ENCODE results near the gene RHOB.
A peak's percentile ranks its signal among the peaks of the same experiment; 100 is the strongest.
"Not testable (repeated sequence)": the region's sequence is repeated elsewhere in the genome, so short reads cannot be mapped to it uniquely, and the experiment has no call there.

The RHOB gene

GRCh38 chr2:20411361-20411894 lies 35.4 kb upstream of the RHOB start:
- H3K27me3 ChIP-seq (replicated peaks): no peaks in the 10 kb centered on the region
- H3K4me3 ChIP-seq (ENCODE audit: low read depth, low read length): no peak overlapping the region
- peak; percentile 95 for TF ChIP-seq CTCF (IDR thresholded peaks at IDR 0.05; ENCODE audit: low read depth, low read length, missing control alignments)
- no peak overlapping the region for H3K27ac ChIP-seq
- in situ Hi-C loops (cut with HindIII; ENCODE audit: low pct_ligation_motif_present, low sequenced_read_pairs): loop anchor here (25.0 kb wide), 1 partner anchor 226 kb away; no protein-coding TSS in a partner anchor
- peak; percentile 84 for DNase-seq
- no peaks in the 10 kb centered on the region for H3K36me3 ChIP-seq (replicated peaks)

GRCh38 chr2:20414806-20415205 lies 32.1 kb upstream of the RHOB start:
- no peak for TF ChIP-seq CTCF (IDR thresholded peaks at IDR 0.05; ENCODE audit: low read depth, low read length, missing control alignments)
- no peak overlapping the region for H3K4me3 ChIP-seq (ENCODE audit: low read depth, low read length)
- H3K36me3 ChIP-seq (replicated peaks): no peaks in the 10 kb centered on the region
- H3K27me3 ChIP-seq (replicated peaks): no peaks in the 10 kb centered on the region
- no peak for DNase-seq
- H3K27ac ChIP-seq: no peak overlapping the region
- in situ Hi-C loops (cut with HindIII; ENCODE audit: low pct_ligation_motif_present, low sequenced_read_pairs): loop anchor here (25.0 kb wide), 1 partner anchor 222 kb away; no protein-coding TSS in a partner anchor

GRCh38 chr2:20415511-20415918 lies 31.4 kb upstream of the RHOB start:
- Histone ChIP-seq H3K27me3 (replicated peaks) (no peaks in the 10 kb centered on the region), H3K4me3 (ENCODE audit: low read depth, low read length) (no peak overlapping the region), H3K27ac (no peak overlapping the region), H3K36me3 (replicated peaks) (no peaks in the 10 kb centered on the region)
- no peak for TF ChIP-seq CTCF (IDR thresholded peaks at IDR 0.05; ENCODE audit: low read depth, low read length, missing control alignments)
- in situ Hi-C loops (cut with HindIII; ENCODE audit: low pct_ligation_motif_present, low sequenced_read_pairs): loop anchor here (25.0 kb wide), 1 partner anchor 222 kb away; no protein-coding TSS in a partner anchor
- DNase-seq: no peak

GRCh38 chr2:20416723-20417122 lies 30.2 kb upstream of the RHOB start:
- no peaks in the 10 kb centered on the region for H3K36me3 ChIP-seq (replicated peaks)
- in situ Hi-C loops (cut with HindIII; ENCODE audit: low pct_ligation_motif_present, low sequenced_read_pairs): loop anchor here (25.0 kb wide), 1 partner anchor 221 kb away; no protein-coding TSS in a partner anchor
- no peaks in the 10 kb centered on the region for H3K27me3 ChIP-seq (replicated peaks)
- H3K4me3 ChIP-seq (ENCODE audit: low read depth, low read length): no peak overlapping the region
- DNase-seq: no peak
- TF ChIP-seq CTCF (IDR thresholded peaks at IDR 0.05; ENCODE audit: low read depth, low read length, missing control alignments): no peak
- no peak overlapping the region for H3K27ac ChIP-seq

- not testable (repeated sequence) for H3K27ac ChIP-seq; DNase-seq; H3K36me3 ChIP-seq (replicated peaks); H3K4me3 ChIP-seq (ENCODE audit: low read depth, low read length); H3K27me3 ChIP-seq (replicated peaks)
- in situ Hi-C loops (cut with HindIII; ENCODE audit: low pct_ligation_motif_present, low sequenced_read_pairs): loop anchor here (25.0 kb wide), 1 partner anchor 220 kb away; no protein-coding TSS in a partner anchor
These were observed 29.5 kb upstream of the RHOB start for GRCh38 chr2:20417230-20417821.

GRCh38 chr2:20418519-20418918 lies 28.4 kb upstream of the RHOB start:
- Histone ChIP-seq H3K36me3 (replicated peaks) (no peaks in the 10 kb centered on the region), H3K27me3 (replicated peaks) (no peaks in the 10 kb centered on the region), H3K27ac (no peak overlapping the region), H3K4me3 (ENCODE audit: low read depth, low read length) (no peak overlapping the region)
- no peak for DNase-seq
- no peak for TF ChIP-seq CTCF (IDR thresholded peaks at IDR 0.05; ENCODE audit: low read depth, low read length, missing control alignments)
- in situ Hi-C loops (cut with HindIII; ENCODE audit: low pct_ligation_motif_present, low sequenced_read_pairs): loop anchor here (25.0 kb wide), 1 partner anchor 219 kb away; no protein-coding TSS in a partner anchor

Measured in brain microvascular endothelial cell (primary cell).